Fibroblast of peridontal ligament (primary cell): ENCODE measurements around the gene KANSL1L.
"Not testable (repeated sequence)": the region's sequence is repeated elsewhere in the genome, so short reads cannot be mapped to it uniquely, and the experiment has no call there.

Experiments
- DNase-seq: peaks from one replicate; pipeline ENCODE4 v3.0.0-alpha.2; 2010; ENCODE audit errors: extremely low read depth

KANSL1L gene

GRCh38 chr2:210171309-210172218, at the start of gene KANSL1L:
Gene KANSL1L, minus strand, starts transcription at chr2:210171409. Its CDS starts 16,827 bp downstream, at chr2:210154582.
- DNase-seq, result peak; percentile 90

GRCh38 chr2:210215120-210215519, 43.9 kb upstream of the KANSL1L start:
- no peak for DNase-seq

- no peak for DNase-seq
Observed at GRCh38 chr2:210210185-210210584, 39.0 kb upstream of the KANSL1L start.

- no peak for DNase-seq
Observed at GRCh38 chr2:210207929-210208328, 36.7 kb upstream of the KANSL1L start.

GRCh38 chr2:210203558-210203957, 32.3 kb upstream of the KANSL1L start:
- no peak for DNase-seq

- no peak for DNase-seq
Observed at GRCh38 chr2:210203147-210203546, 31.9 kb upstream of the KANSL1L start.

GRCh38 chr2:210199854-210200253, 28.6 kb upstream of the KANSL1L start:
- DNase-seq, result no peak

GRCh38 chr2:210199186-210199765, 28.1 kb upstream of the KANSL1L start:
- DNase-seq, result peak; percentile 64

- DNase-seq, result no peak
Observed at GRCh38 chr2:210198326-210198725, 27.1 kb upstream of the KANSL1L start.

GRCh38 chr2:210197720-210198119, 26.5 kb upstream of the KANSL1L start:
- DNase-seq, result peak; percentile 25

- peak; percentile 79 for DNase-seq
Observed at GRCh38 chr2:210195101-210195852, 24.1 kb upstream of the KANSL1L start.

- no peak for DNase-seq
Observed at GRCh38 chr2:210190345-210190744, 19.1 kb upstream of the KANSL1L start.

- DNase-seq, result no peak
Observed at GRCh38 chr2:210189452-210190138, 18.4 kb upstream of the KANSL1L start.

GRCh38 chr2:210188755-210189154, 17.5 kb upstream of the KANSL1L start:
- DNase-seq, result no peak

- no peak for DNase-seq
Observed at GRCh38 chr2:210188190-210188589, 17.0 kb upstream of the KANSL1L start.

- not testable (repeated sequence) for DNase-seq
Observed at GRCh38 chr2:210183936-210184335, 12.7 kb upstream of the KANSL1L start.

- not testable (repeated sequence) for DNase-seq
Observed at GRCh38 chr2:210181606-210182088, 10.4 kb upstream of the KANSL1L start.

GRCh38 chr2:210181033-210181605, 9.9 kb upstream of the KANSL1L start:
- not testable (repeated sequence) for DNase-seq

- no peak for DNase-seq
Observed at GRCh38 chr2:210180477-210180876, 9.3 kb upstream of the KANSL1L start.

GRCh38 chr2:210179351-210179990, 8.3 kb upstream of the KANSL1L start:
- DNase-seq, result no peak

GRCh38 chr2:210177769-210178168, 6.6 kb upstream of the KANSL1L start:
- no peak for DNase-seq
